Activated naive CD4-positive, alpha-beta T cell treated with anti-CD3 and anti-CD28 coated beads for 36 hours (primary cell): ENCODE data around the gene ADGRV1. TPM values are rescaled to one million over a fixed set of nuclear protein-coding genes. Genes with fewer than 3 reads are reported as not detected.
"Not testable (repeated sequence)": the region's sequence is repeated elsewhere in the genome, so short reads cannot be mapped to it uniquely, and the experiment has no call there.

ENCODE experiments used
- CTCF ChIA-PET: fragments of 350-600 bp; sonication (Branson Sonifier 250); formaldehyde crosslinking; loops from one replicate; lab custom pipeline; 2021; ENCODE audit warnings: antibody characterized with exemption; lab: Charles Lee
- DNase-seq: peaks from one replicate; pipeline ENCODE4 v3.0.0-alpha.2; 2020
- H3K27ac Mint-ChIP-seq: one replicate; pipeline ENCODE4 v1.8.0; 2021; ENCODE audit warnings: mild to moderate bottlenecking, mixed read lengths
- H3K27me3 Mint-ChIP-seq: one replicate; pipeline ENCODE4 v1.8.0; 2021; ENCODE audit warnings: low read depth, mixed read lengths
- H3K36me3 Mint-ChIP-seq: one replicate; pipeline ENCODE4 v1.8.0; 2021; ENCODE audit warnings: low read depth, mixed read lengths
- H3K4me1 Mint-ChIP-seq: one replicate; pipeline ENCODE4 v1.8.0; 2021; ENCODE audit warnings: low read depth, mixed read lengths
- H3K4me3 Mint-ChIP-seq: one replicate; pipeline ENCODE4 v1.8.0; 2021; ENCODE audit warnings: mild to moderate bottlenecking, moderate library complexity, mixed read lengths
- H3K9me3 Mint-ChIP-seq: one replicate; pipeline ENCODE4 v1.8.0; 2021; ENCODE audit warnings: mixed read lengths
- intact Hi-C: fragments of 100-400 bp; cut with micrococcal nuclease; formaldehyde crosslinking; loops from one replicate; pipeline ENCODE4 v1.15.1; 2023
- total RNA-seq, 2 experiments: library from RNA; stranded (reverse); gene quantifications; one replicate each; pipeline ENCODE4 v1.2.3, GENCODE V29; 2021

The ADGRV1 gene
- total RNA-seq, 2 experiments from 2014 or later, result not detected

- no peaks in the 10 kb centered on the region for H3K9me3 Mint-ChIP-seq
- no peaks in the 10 kb centered on the region for H3K36me3 Mint-ChIP-seq
- CTCF ChIA-PET, result no interaction called here
- peaks cover 3% of the 10 kb centered on the region for H3K4me1 Mint-ChIP-seq
- no peak for DNase-seq
- H3K4me3 Mint-ChIP-seq, result no peak overlapping the region
- H3K27me3 Mint-ChIP-seq, result peaks cover 23% of the 10 kb centered on the region
- no peak overlapping the region for H3K27ac Mint-ChIP-seq
- intact Hi-C loops, result no loop called here
Observed at GRCh38 chr5:90965110-90965685, 406.6 kb downstream of the ADGRV1 start.

- peaks cover 1% of the 10 kb centered on the region for H3K9me3 Mint-ChIP-seq
- intact Hi-C loops, result no loop called here
- H3K4me3 Mint-ChIP-seq, result no peak overlapping the region
- no peak for DNase-seq
- H3K27ac Mint-ChIP-seq, result no peak overlapping the region
- CTCF ChIA-PET, result no interaction called here
- H3K36me3 Mint-ChIP-seq, result no peaks in the 10 kb centered on the region
- H3K27me3 Mint-ChIP-seq, result peaks cover 35% of the 10 kb centered on the region
- H3K4me1 Mint-ChIP-seq, result peaks cover 3% of the 10 kb centered on the region
Observed at GRCh38 chr5:90967443-90967842, 408.8 kb downstream of the ADGRV1 start.

- intact Hi-C loops, result no loop called here
- H3K27me3 Mint-ChIP-seq, result peaks cover 39% of the 10 kb centered on the region
- H3K4me1 Mint-ChIP-seq, result peaks cover 3% of the 10 kb centered on the region
- no peak for DNase-seq
- CTCF ChIA-PET, result no interaction called here
- no peak overlapping the region for H3K4me3 Mint-ChIP-seq
- peaks cover 1% of the 10 kb centered on the region for H3K9me3 Mint-ChIP-seq
- no peak overlapping the region for H3K27ac Mint-ChIP-seq
- H3K36me3 Mint-ChIP-seq, result no peaks in the 10 kb centered on the region
Observed at GRCh38 chr5:90967851-90968250, 409.3 kb downstream of the ADGRV1 start.

- DNase-seq, result no peak
- no peak overlapping the region for H3K4me3 Mint-ChIP-seq
- H3K27me3 Mint-ChIP-seq, result peaks cover 39% of the 10 kb centered on the region
- H3K9me3 Mint-ChIP-seq, result peaks cover 1% of the 10 kb centered on the region
- intact Hi-C loops, result no loop called here
- no peak overlapping the region for H3K27ac Mint-ChIP-seq
- H3K36me3 Mint-ChIP-seq, result no peaks in the 10 kb centered on the region
- peaks cover 3% of the 10 kb centered on the region for H3K4me1 Mint-ChIP-seq
- CTCF ChIA-PET, result no interaction called here
Observed at GRCh38 chr5:90968319-90968718, 409.7 kb downstream of the ADGRV1 start.

- H3K4me3 Mint-ChIP-seq, CTCF ChIA-PET: not testable (repeated sequence)
- H3K27me3 Mint-ChIP-seq, result peaks cover 34% of the 10 kb centered on the region
Observed at GRCh38 chr5:90969945-90970344, 411.3 kb downstream of the ADGRV1 start.

GRCh38 chr5:90981177-90981576, 422.6 kb downstream of the ADGRV1 start:
- Mint-ChIP-seq H3K27me3 (no peaks in the 10 kb centered on the region), H3K27ac (no peak overlapping the region), H3K9me3 (no peaks in the 10 kb centered on the region), H3K36me3 (no peaks in the 10 kb centered on the region), H3K4me3 (no peak overlapping the region), H3K4me1 (no peaks in the 10 kb centered on the region)
- intact Hi-C loops, result no loop called here
- CTCF ChIA-PET, result no interaction called here
- no peak for DNase-seq

More at GRCh38 chr5:90969945-90970344, 411.3 kb downstream of the ADGRV1 start:
- H3K4me1 Mint-ChIP-seq, intact Hi-C loops, H3K36me3 Mint-ChIP-seq, H3K27ac Mint-ChIP-seq, DNase-seq, H3K9me3 Mint-ChIP-seq: not testable (repeated sequence)

- Mint-ChIP-seq H3K9me3 (no peaks in the 10 kb centered on the region), H3K4me3 (no peak overlapping the region), H3K36me3 (no peaks in the 10 kb centered on the region), H3K4me1 (no peaks in the 10 kb centered on the region), H3K27ac (no peak overlapping the region), H3K27me3 (no peaks in the 10 kb centered on the region)
- DNase-seq, result no peak
- CTCF ChIA-PET, result no interaction called here
- intact Hi-C loops, result no loop called here
Observed at GRCh38 chr5:90981821-90982220, 423.2 kb downstream of the ADGRV1 start.

GRCh38 chr5:90982576-90982975, 424.0 kb downstream of the ADGRV1 start:
- intact Hi-C loops, result no loop called here
- CTCF ChIA-PET, result no interaction called here
- no peaks in the 10 kb centered on the region for H3K27me3 Mint-ChIP-seq

GRCh38 chr5:90983148-90983547, 424.6 kb downstream of the ADGRV1 start:
- no peaks in the 10 kb centered on the region for H3K36me3 Mint-ChIP-seq
- no peak overlapping the region for H3K4me3 Mint-ChIP-seq
- no peaks in the 10 kb centered on the region for H3K9me3 Mint-ChIP-seq
- no peak overlapping the region for H3K27ac Mint-ChIP-seq
- DNase-seq, result no peak
- no peaks in the 10 kb centered on the region for H3K4me1 Mint-ChIP-seq
- intact Hi-C loops, result no loop called here
- no peaks in the 10 kb centered on the region for H3K27me3 Mint-ChIP-seq
- CTCF ChIA-PET, result no interaction called here

More at GRCh38 chr5:90982576-90982975, 424.0 kb downstream of the ADGRV1 start:
- Mint-ChIP-seq H3K27ac (no peak overlapping the region), H3K4me3 (no peak overlapping the region), H3K4me1 (no peaks in the 10 kb centered on the region), H3K36me3 (no peaks in the 10 kb centered on the region), H3K9me3 (no peaks in the 10 kb centered on the region)
- DNase-seq, result no peak

GRCh38 chr5:90983711-90984124, 425.1 kb downstream of the ADGRV1 start:
- intact Hi-C loops, result no loop called here
- H3K4me1 Mint-ChIP-seq, result no peaks in the 10 kb centered on the region
- CTCF ChIA-PET, result no interaction called here
- H3K27ac Mint-ChIP-seq, result no peak overlapping the region
- no peak overlapping the region for H3K4me3 Mint-ChIP-seq
- DNase-seq, result no peak
- no peaks in the 10 kb centered on the region for H3K9me3 Mint-ChIP-seq
- H3K36me3 Mint-ChIP-seq, result no peaks in the 10 kb centered on the region
- H3K27me3 Mint-ChIP-seq, result no peaks in the 10 kb centered on the region

- H3K27ac Mint-ChIP-seq, result no peak overlapping the region
- no peak for DNase-seq
- CTCF ChIA-PET, result no interaction called here
- intact Hi-C loops, result no loop called here
- H3K4me3 Mint-ChIP-seq, result no peak overlapping the region
- H3K36me3 Mint-ChIP-seq, result no peaks in the 10 kb centered on the region
- no peaks in the 10 kb centered on the region for H3K27me3 Mint-ChIP-seq
- no peaks in the 10 kb centered on the region for H3K4me1 Mint-ChIP-seq
- H3K9me3 Mint-ChIP-seq, result no peaks in the 10 kb centered on the region
Observed at GRCh38 chr5:90985341-90985740, 426.7 kb downstream of the ADGRV1 start.

GRCh38 chr5:90987726-90988125, 429.1 kb downstream of the ADGRV1 start:
- Mint-ChIP-seq H3K36me3 (no peaks in the 10 kb centered on the region), H3K27ac (no peak overlapping the region), H3K4me1 (no peaks in the 10 kb centered on the region), H3K9me3 (no peaks in the 10 kb centered on the region), H3K4me3 (no peak overlapping the region), H3K27me3 (no peaks in the 10 kb centered on the region)
- intact Hi-C loops, result no loop called here
- CTCF ChIA-PET, result interaction anchor here (1.0 to 1.1 kb wide), 2 partner anchors 10 to 55 kb away, joined by 3 to 4 read pairs; no protein-coding TSS in a partner anchor
- DNase-seq, result no peak

GRCh38 chr5:90991201-90991600, 432.6 kb downstream of the ADGRV1 start:
- Mint-ChIP-seq H3K4me1 (no peaks in the 10 kb centered on the region), H3K9me3 (peaks cover 6% of the 10 kb centered on the region), H3K4me3 (no peak overlapping the region), H3K27ac (no peak overlapping the region), H3K27me3 (no peaks in the 10 kb centered on the region), H3K36me3 (peaks cover 3% of the 10 kb centered on the region)
- DNase-seq, result no peak
- intact Hi-C loops, result no loop called here
- CTCF ChIA-PET, result no interaction called here
